Upper lobe of left lung (tissue), 4 donors: ENCODE measurements around the gene PPM1H.

ENCODE experiments used
- EP300 ChIP-seq, 4 donors: sonication (generic); formaldehyde crosslinking; IDR thresholded peaks; one replicate each; pipeline ENCODE4 v1.5.1; 2017; ENCODE audit warnings: antibody characterized with exemption in 4 of 4, control low read depth in 2 of 4
- POLR2A ChIP-seq, 4 donors: fragments of 450-650 bp; IDR thresholded peaks; one replicate each; pipeline ENCODE4 v1.5.1; 2016 to 2017; ENCODE audit warnings: antibody characterized with exemption in 4 of 4, mild to moderate bottlenecking in 2 of 4
- POLR2AphosphoS5 ChIP-seq, 2 donors: sonication (generic); formaldehyde crosslinking; IDR thresholded peaks; one replicate each; pipeline ENCODE4 v1.5.1; 2017; ENCODE audit warnings: antibody characterized with exemption in 2 of 2
- TF ChIP-seq, protein P1 (sequence below), 6 experiments: fragments of 450-650 bp in 4 of 6; fragments of 200-600 bp in 2 of 6; sonication (generic) in 2 of 6; IDR thresholded peaks; one replicate each; pipeline ENCODE4 v1.5.1; 2016 to 2019; ENCODE audit warnings: antibody characterized with exemption in 6 of 6

GRCh38 chr12:62814243-62814642, 120.7 kb downstream of the PPM1H start:
- TF ChIP-seq POLR2A (IDR thresholded peaks at IDR 0.05), result no peak
- TF ChIP-seq, protein P1, sequence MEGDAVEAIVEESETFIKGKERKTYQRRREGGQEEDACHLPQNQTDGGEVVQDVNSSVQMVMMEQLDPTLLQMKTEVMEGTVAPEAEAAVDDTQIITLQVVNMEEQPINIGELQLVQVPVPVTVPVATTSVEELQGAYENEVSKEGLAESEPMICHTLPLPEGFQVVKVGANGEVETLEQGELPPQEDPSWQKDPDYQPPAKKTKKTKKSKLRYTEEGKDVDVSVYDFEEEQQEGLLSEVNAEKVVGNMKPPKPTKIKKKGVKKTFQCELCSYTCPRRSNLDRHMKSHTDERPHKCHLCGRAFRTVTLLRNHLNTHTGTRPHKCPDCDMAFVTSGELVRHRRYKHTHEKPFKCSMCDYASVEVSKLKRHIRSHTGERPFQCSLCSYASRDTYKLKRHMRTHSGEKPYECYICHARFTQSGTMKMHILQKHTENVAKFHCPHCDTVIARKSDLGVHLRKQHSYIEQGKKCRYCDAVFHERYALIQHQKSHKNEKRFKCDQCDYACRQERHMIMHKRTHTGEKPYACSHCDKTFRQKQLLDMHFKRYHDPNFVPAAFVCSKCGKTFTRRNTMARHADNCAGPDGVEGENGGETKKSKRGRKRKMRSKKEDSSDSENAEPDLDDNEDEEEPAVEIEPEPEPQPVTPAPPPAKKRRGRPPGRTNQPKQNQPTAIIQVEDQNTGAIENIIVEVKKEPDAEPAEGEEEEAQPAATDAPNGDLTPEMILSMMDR (IDR thresholded peaks at IDR 0.05), result no peak
- TF ChIP-seq POLR2AphosphoS5 (IDR thresholded peaks at IDR 0.05), result no peak
- no peak for TF ChIP-seq EP300 (IDR thresholded peaks at IDR 0.05)
